H9 (cell line): ENCODE data around the gene MAPRE3. TPM values are rescaled to one million over a fixed set of nuclear protein-coding genes. Genes with fewer than 3 reads are reported as not detected.

Experiments
- DNase-seq: peaks from one replicate; pipeline ENCODE4 v3.0.0-alpha.2; 2017
- H2AFZ ChIP-seq: one replicate; pipeline ENCODE4 v1.6.1; 2013; ENCODE audit warnings: mild to moderate bottlenecking, low read length, control low read depth, moderate library complexity
- H2AK5ac ChIP-seq: 2 replicates; pipeline ENCODE4 v1.6.1; 2013; ENCODE audit warnings: low read length, control low read depth, mixed read lengths; ENCODE audit not compliant: insufficient read length
- H2BK120ac ChIP-seq: one replicate; pipeline ENCODE4 v1.6.1; 2013; ENCODE audit warnings: low read depth, mild to moderate bottlenecking, low read length, control low read depth, inconsistent platforms; ENCODE audit not compliant: poor library complexity, severe bottlenecking
- H2BK12ac ChIP-seq: 2 replicates; pipeline ENCODE4 v1.6.1; 2013; ENCODE audit warnings: low read length, control low read depth, mixed read lengths, low read depth; ENCODE audit not compliant: insufficient read length
- H2BK15ac ChIP-seq: 2 replicates; pipeline ENCODE4 v1.6.1; 2013; ENCODE audit warnings: low read depth, low read length, control low read depth
- H2BK20ac ChIP-seq: one replicate; pipeline ENCODE4 v1.6.1; 2013; ENCODE audit warnings: low read depth, mild to moderate bottlenecking, low read length, control low read depth, inconsistent platforms; ENCODE audit not compliant: poor library complexity, severe bottlenecking
- H2BK5ac ChIP-seq: 2 replicates; pipeline ENCODE4 v1.6.1; 2013; ENCODE audit warnings: low read length, control low read depth, mixed read lengths; ENCODE audit not compliant: insufficient read length
- H3K14ac ChIP-seq: 2 replicates; pipeline ENCODE4 v1.6.1; 2013; ENCODE audit warnings: low read length, control low read depth; ENCODE audit not compliant: insufficient read depth
- H3K18ac ChIP-seq: 2 replicates; pipeline ENCODE4 v1.6.1; 2013; ENCODE audit warnings: low read depth, mild to moderate bottlenecking, mixed read lengths, low read length, control low read depth; ENCODE audit not compliant: insufficient read length
- H3K23ac ChIP-seq: 2 replicates; pipeline ENCODE4 v1.6.1; 2013; ENCODE audit warnings: low read length, control low read depth, mixed read lengths, low read depth; ENCODE audit not compliant: insufficient read length
- H3K23me2 ChIP-seq: 2 replicates; pipeline ENCODE4 v1.6.1; 2013; ENCODE audit warnings: low read depth, mild to moderate bottlenecking, mixed read lengths, low read length, control low read depth; ENCODE audit not compliant: insufficient read length, poor library complexity, severe bottlenecking
- H3K27ac ChIP-seq: 2 replicates; pipeline ENCODE4 v1.5.1; 2013; ENCODE audit warnings: low read length, control low read depth, mixed read lengths, low read depth; ENCODE audit not compliant: insufficient read length
- H3K27me3 ChIP-seq: 2 replicates; pipeline ENCODE4 v1.6.1; 2013; ENCODE audit warnings: low read length, control low read depth, inconsistent platforms; ENCODE audit not compliant: insufficient read depth
- H3K4ac ChIP-seq: 2 replicates; pipeline ENCODE4 v1.6.1; 2013; ENCODE audit warnings: low read depth, mild to moderate bottlenecking, control low read depth, inconsistent platforms, low read length, moderate library complexity
- H3K4me1 ChIP-seq: 2 replicates; pipeline ENCODE4 v1.6.1; 2013; ENCODE audit warnings: low read length, control low read depth, inconsistent platforms; ENCODE audit not compliant: insufficient read depth
- H3K4me2 ChIP-seq: 2 replicates; pipeline ENCODE4 v1.6.1; 2013; ENCODE audit warnings: low read length, control low read depth, mixed read lengths; ENCODE audit not compliant: insufficient read length, insufficient read depth
- H3K56ac ChIP-seq: 2 replicates; pipeline ENCODE4 v1.6.1; 2013; ENCODE audit warnings: low read depth, mild to moderate bottlenecking, mixed read lengths, low read length, control low read depth; ENCODE audit not compliant: insufficient read length
- H3K79me1 ChIP-seq: 2 replicates; pipeline ENCODE4 v1.6.1; 2013; ENCODE audit warnings: low read depth, mild to moderate bottlenecking, moderate library complexity, low read length, control low read depth, inconsistent platforms; ENCODE audit not compliant: insufficient read depth, poor library complexity, severe bottlenecking
- H3K79me2 ChIP-seq: 2 replicates; pipeline ENCODE4 v1.6.1; 2013; ENCODE audit warnings: low read length, control low read depth, inconsistent platforms; ENCODE audit not compliant: insufficient read depth
- H3K9ac ChIP-seq: 2 replicates; pipeline ENCODE4 v1.6.1; 2013; ENCODE audit warnings: low read length, control low read depth, mixed read lengths; ENCODE audit not compliant: insufficient read length; ENCODE audit errors: extremely low read depth
- H3K9me3 ChIP-seq: one replicate; pipeline ENCODE4 v1.6.1; 2013; ENCODE audit warnings: low read depth, low read length, inconsistent platforms; ENCODE audit not compliant: control insufficient read depth
- H3T11ph ChIP-seq: one replicate; pipeline ENCODE4 v1.6.1; 2013; ENCODE audit warnings: mild to moderate bottlenecking, low read length, control low read depth, inconsistent platforms
- H4K20me1 ChIP-seq: one replicate; pipeline ENCODE4 v1.6.1; 2013; ENCODE audit not compliant: control insufficient read depth, insufficient read length, insufficient read depth
- H4K5ac ChIP-seq: 2 replicates; pipeline ENCODE4 v1.6.1; 2013; ENCODE audit warnings: low read depth, mild to moderate bottlenecking, mixed read lengths, low read length, control low read depth; ENCODE audit not compliant: insufficient read length
- H4K8ac ChIP-seq: replicated peaks from 2 replicates; pipeline ENCODE4 v1.6.1; 2013; ENCODE audit warnings: low read length, control low read depth, mixed read lengths, low read depth; ENCODE audit not compliant: insufficient read length
- H4K91ac ChIP-seq: 2 replicates; pipeline ENCODE4 v1.6.1; 2013; ENCODE audit warnings: low read depth, mild to moderate bottlenecking, moderate library complexity, mixed read lengths, low read length, control low read depth; ENCODE audit not compliant: insufficient read length
- H3K27ac Mint-ChIP-seq, 3 experiments: 2 replicates in 2 of 3; 3 replicates in 1 of 3; pipeline ENCODE4 v1.8.0; 2020 to 2021; ENCODE audit warnings: mixed read lengths in 3 of 3, mild to moderate bottlenecking in 1 of 3, moderate library complexity in 1 of 3
- H3K27me3 Mint-ChIP-seq: 2 replicates; pipeline ENCODE4 v1.8.0; 2021; ENCODE audit warnings: low read depth, mild to moderate bottlenecking, moderate library complexity, mixed read lengths
- H3K36me3 Mint-ChIP-seq, 3 experiments: 2 replicates in 2 of 3; 3 replicates in 1 of 3; pipeline ENCODE4 v1.8.0; 2020 to 2021; ENCODE audit warnings: low read depth in 3 of 3, mixed read lengths in 3 of 3; ENCODE audit not compliant: insufficient read depth in 1 of 3
- H3K4me1 Mint-ChIP-seq, 2 experiments: 2 replicates each; pipeline ENCODE4 v1.8.0; 2020; ENCODE audit warnings: mixed read lengths in 2 of 2
- H3K4me3 Mint-ChIP-seq, 2 experiments: 2 replicates in 1 of 2; 3 replicates in 1 of 2; pipeline ENCODE4 v1.8.0; 2020 to 2021; ENCODE audit warnings: mild to moderate bottlenecking in 2 of 2, mixed read lengths in 2 of 2, moderate library complexity in 1 of 2
- H3K9me3 Mint-ChIP-seq, 2 experiments: 2 replicates in 1 of 2; 3 replicates in 1 of 2; pipeline ENCODE4 v1.8.0; 2020; ENCODE audit warnings: mild to moderate bottlenecking in 2 of 2, mixed read lengths in 2 of 2, moderate library complexity in 1 of 2
- WGBS: extraction: QIAGEN DNeasy Blood & Tissue Kit; methylation state at CpG from one replicate; pipeline ENCODE4 v1.1.7; 2013; ENCODE audit warnings: missing lambda C conversion rate, low lambda C conversion rate, mixed read lengths; ENCODE audit not compliant: insufficient read length; ENCODE audit errors: extremely low coverage; 5-methylcytosine and 5-hydroxymethylcytosine counted together
- total RNA-seq: library from RNA; stranded (reverse); gene quantifications from 2 replicates; pipeline ENCODE4 v1.2.1, GENCODE V29; 2021
- TF ChIP-seq, protein P1 (sequence below): fragments of 200-600 bp; sonication (generic); conservative IDR thresholded peaks from 3 replicates; pipeline ENCODE4 v1.8.0; 2021; ENCODE audit warnings: antibody characterized with exemption, mild to moderate bottlenecking

Gene MAPRE3
- total RNA-seq, 1 experiment from 2014 or later = 2.0 TPM

GRCh38 chr2:27000995-27001394, 30.6 kb downstream of the MAPRE3 start:
- no peak overlapping the region for H2BK5ac ChIP-seq
- H3K4me2 ChIP-seq = no peak overlapping the region
- peaks cover 4 to 8% of the 10 kb centered on the region in 2 experiments; a peak in 3 of 4 replicates for H3K4me1 Mint-ChIP-seq
- no peak overlapping the region for H3K14ac ChIP-seq
- H2AFZ ChIP-seq = no peak overlapping the region
- H3K4ac ChIP-seq = no peak overlapping the region
- no peak overlapping the region for H4K5ac ChIP-seq
- peaks cover 2% of the 10 kb centered on the region for H4K20me1 ChIP-seq
- H3T11ph ChIP-seq = no peak overlapping the region
- TF ChIP-seq, protein P1, sequence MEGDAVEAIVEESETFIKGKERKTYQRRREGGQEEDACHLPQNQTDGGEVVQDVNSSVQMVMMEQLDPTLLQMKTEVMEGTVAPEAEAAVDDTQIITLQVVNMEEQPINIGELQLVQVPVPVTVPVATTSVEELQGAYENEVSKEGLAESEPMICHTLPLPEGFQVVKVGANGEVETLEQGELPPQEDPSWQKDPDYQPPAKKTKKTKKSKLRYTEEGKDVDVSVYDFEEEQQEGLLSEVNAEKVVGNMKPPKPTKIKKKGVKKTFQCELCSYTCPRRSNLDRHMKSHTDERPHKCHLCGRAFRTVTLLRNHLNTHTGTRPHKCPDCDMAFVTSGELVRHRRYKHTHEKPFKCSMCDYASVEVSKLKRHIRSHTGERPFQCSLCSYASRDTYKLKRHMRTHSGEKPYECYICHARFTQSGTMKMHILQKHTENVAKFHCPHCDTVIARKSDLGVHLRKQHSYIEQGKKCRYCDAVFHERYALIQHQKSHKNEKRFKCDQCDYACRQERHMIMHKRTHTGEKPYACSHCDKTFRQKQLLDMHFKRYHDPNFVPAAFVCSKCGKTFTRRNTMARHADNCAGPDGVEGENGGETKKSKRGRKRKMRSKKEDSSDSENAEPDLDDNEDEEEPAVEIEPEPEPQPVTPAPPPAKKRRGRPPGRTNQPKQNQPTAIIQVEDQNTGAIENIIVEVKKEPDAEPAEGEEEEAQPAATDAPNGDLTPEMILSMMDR = no peak
- H2BK12ac ChIP-seq = no peak overlapping the region
- H3K23me2 ChIP-seq = no peaks in the 10 kb centered on the region
- H2AK5ac ChIP-seq = no peak overlapping the region
- no peak overlapping the region for H3K27ac ChIP-seq
- no peak overlapping the region for H2BK20ac ChIP-seq
- H3K79me2 ChIP-seq = no peaks in the 10 kb centered on the region
- no peak overlapping the region for H3K18ac ChIP-seq
- H2BK15ac ChIP-seq = no peak overlapping the region
- no peaks in the 10 kb centered on the region; a peak in 1 of 5 replicates for H3K9me3 Mint-ChIP-seq
- no peak overlapping the region for H4K8ac ChIP-seq
- DNase-seq = no peak
- no peak overlapping the region for H3K56ac ChIP-seq
- no peaks in the 10 kb centered on the region for H3K4me1 ChIP-seq
- H3K4me3 Mint-ChIP-seq = no peak overlapping the region
- no peak overlapping the region for H3K9ac ChIP-seq
- WGBS = no CpG with 5 or more reads among the region's 2 CpGs
- H3K79me1 ChIP-seq = no peaks in the 10 kb centered on the region
- no peak overlapping the region for H2BK120ac ChIP-seq
- H3K36me3 Mint-ChIP-seq = no peaks in the 10 kb centered on the region; a peak in 1 of 7 replicates
- H3K27me3 ChIP-seq = no peaks in the 10 kb centered on the region
- H3K9me3 ChIP-seq = no peaks in the 10 kb centered on the region
- no peak overlapping the region for H4K91ac ChIP-seq
- no peak overlapping the region; a peak in 1 of 7 replicates for H3K27ac Mint-ChIP-seq
- no peak overlapping the region for H3K23ac ChIP-seq
- H3K27me3 Mint-ChIP-seq = peaks cover 8% of the 10 kb centered on the region
